Neural progenitor cell (in vitro differentiated cells): ENCODE results near the gene RHOJ. TPM values are rescaled to one million over a fixed set of nuclear protein-coding genes. Genes with fewer than 3 reads are reported as not detected.

ENCODE experiments used
- DNase-seq: peaks from one replicate; pipeline ENCODE4 v3.0.0-alpha.2; 2016; ENCODE audit warnings: low spot score
- H2AFZ ChIP-seq: fragments of 200-600 bp; sonication (generic); replicated peaks from 2 replicates; pipeline ENCODE4 v1.6.1; 2016; ENCODE audit warnings: antibody characterized with exemption
- H3F3A ChIP-seq: fragments of 200-600 bp; sonication (generic); 2 replicates; pipeline ENCODE4 v1.6.1; 2016; ENCODE audit warnings: antibody characterized with exemption, low read depth
- H3K27ac ChIP-seq: fragments of 200-600 bp; sonication (generic); 2 replicates; pipeline ENCODE4 v1.5.1; 2016; ENCODE audit warnings: mild to moderate bottlenecking
- H3K27me3 ChIP-seq: fragments of 200-600 bp; sonication (generic); 2 replicates; pipeline ENCODE4 v1.6.1; 2016; ENCODE audit warnings: mild to moderate bottlenecking, moderate library complexity
- H3K36me3 ChIP-seq: fragments of 200-600 bp; sonication (generic); 2 replicates; pipeline ENCODE4 v1.5.1; 2016
- H3K4me1 ChIP-seq: fragments of 200-600 bp; sonication (generic); 2 replicates; pipeline ENCODE4 v1.6.1; 2016; ENCODE audit warnings: mixed run types
- H3K4me2 ChIP-seq: fragments of 200-600 bp; sonication (generic); 2 replicates; pipeline ENCODE4 v1.6.1; 2016
- H3K4me3 ChIP-seq: fragments of 200-600 bp; sonication (generic); 2 replicates; pipeline ENCODE4 v1.5.1; 2016
- H3K79me2 ChIP-seq: fragments of 200-600 bp; sonication (generic); 2 replicates; pipeline ENCODE4 v1.6.1; 2016; ENCODE audit warnings: low read depth
- H3K9ac ChIP-seq: fragments of 200-600 bp; sonication (generic); 2 replicates; pipeline ENCODE4 v1.6.1; 2016
- H3K9me3 ChIP-seq: fragments of 200-600 bp; sonication (generic); 2 replicates; pipeline ENCODE4 v1.5.1; 2016; ENCODE audit warnings: low read depth
- H4K20me1 ChIP-seq: fragments of 200-600 bp; sonication (generic); 2 replicates; pipeline ENCODE4 v1.6.1; 2016; ENCODE audit warnings: low read depth
- H3K27ac Mint-ChIP-seq: 3 replicates; pipeline ENCODE4 v1.8.0; 2021; ENCODE audit warnings: mixed read lengths
- H3K27me3 Mint-ChIP-seq: 2 replicates; pipeline ENCODE4 v1.8.0; 2022; ENCODE audit warnings: low read depth, mild to moderate bottlenecking, inconsistent platforms, moderate library complexity, mixed read lengths; ENCODE audit not compliant: insufficient read depth
- H3K36me3 Mint-ChIP-seq: 3 replicates; pipeline ENCODE4 v1.8.0; 2021; ENCODE audit warnings: mixed read lengths
- H3K4me1 Mint-ChIP-seq: 3 replicates; pipeline ENCODE4 v1.8.0; 2021; ENCODE audit warnings: mixed read lengths
- H3K4me3 Mint-ChIP-seq: 3 replicates; pipeline ENCODE4 v1.8.0; 2021; ENCODE audit warnings: mild to moderate bottlenecking, moderate library complexity, mixed read lengths
- H3K9me3 Mint-ChIP-seq: 3 replicates; pipeline ENCODE4 v1.8.0; 2020; ENCODE audit warnings: mixed read lengths
- CTCF ChIP-seq: fragments of 200-600 bp; sonication (generic); IDR thresholded peaks from 2 replicates; pipeline ENCODE4 v1.5.1; 2017; ENCODE audit warnings: antibody characterized with exemption, mild to moderate bottlenecking
- EZH2 ChIP-seq: fragments of 200-600 bp; sonication (generic); IDR thresholded peaks from 2 replicates; pipeline ENCODE4 v1.6.1; 2017; ENCODE audit warnings: antibody characterized with exemption, mild to moderate bottlenecking, moderate library complexity
- EZH2phosphoT487 ChIP-seq: fragments of 200-600 bp; sonication (generic); IDR thresholded peaks from 2 replicates; pipeline ENCODE4 v1.6.1; 2017; ENCODE audit warnings: antibody characterized with exemption
- total RNA-seq: library from RNA; depleted of rRNA; stranded (reverse); fragments of >200 nt; gene quantifications from 2 replicates; pipeline ENCODE4 v1.2.3, GENCODE V29; 2015; ENCODE audit warnings: low replicate concordance

Gene RHOJ
- total RNA-seq, 1 donor from 2014 or later: not detected

GRCh38 chr14:63179383-63179782 lies 24.9 kb upstream of the RHOJ start:
- DNase-seq: no peak
- H3K27me3 ChIP-seq: no peaks in the 10 kb centered on the region
- peaks cover 2% of the 10 kb centered on the region for H3K9me3 Mint-ChIP-seq
- no peak overlapping the region for H3K4me3 ChIP-seq
- TF ChIP-seq EZH2: no peak
- no peak for TF ChIP-seq EZH2phosphoT487
- TF ChIP-seq CTCF: no peak
- no peaks in the 10 kb centered on the region for H3F3A ChIP-seq
- no peak overlapping the region for H3K4me2 ChIP-seq
- H3K27ac ChIP-seq: no peak overlapping the region
- H3K9ac ChIP-seq: no peak overlapping the region
- H3K27me3 Mint-ChIP-seq: peaks cover 4% of the 10 kb centered on the region
- H3K9me3 ChIP-seq: no peaks in the 10 kb centered on the region
- H3K4me1 ChIP-seq: no peaks in the 10 kb centered on the region
- H3K4me3 Mint-ChIP-seq: no peak overlapping the region
- H3K4me1 Mint-ChIP-seq: no peaks in the 10 kb centered on the region
- H3K36me3 Mint-ChIP-seq: no peaks in the 10 kb centered on the region
- no peaks in the 10 kb centered on the region for H3K36me3 ChIP-seq
- H4K20me1 ChIP-seq: no peaks in the 10 kb centered on the region
- no peak overlapping the region for H3K27ac Mint-ChIP-seq
- H3K79me2 ChIP-seq: no peaks in the 10 kb centered on the region
- no peak overlapping the region for H2AFZ ChIP-seq

GRCh38 chr14:63180011-63180410 lies 24.2 kb upstream of the RHOJ start:
- no peaks in the 10 kb centered on the region for H4K20me1 ChIP-seq
- H3K27ac Mint-ChIP-seq: no peak overlapping the region
- H3K36me3 Mint-ChIP-seq: no peaks in the 10 kb centered on the region
- H3F3A ChIP-seq: no peaks in the 10 kb centered on the region
- H3K4me1 Mint-ChIP-seq: no peaks in the 10 kb centered on the region
- no peaks in the 10 kb centered on the region for H3K79me2 ChIP-seq
- no peak for TF ChIP-seq EZH2
- no peak for TF ChIP-seq CTCF
- no peak for TF ChIP-seq EZH2phosphoT487
- H3K36me3 ChIP-seq: no peaks in the 10 kb centered on the region
- H3K9me3 ChIP-seq: no peaks in the 10 kb centered on the region
- H3K27me3 Mint-ChIP-seq: peaks cover 4% of the 10 kb centered on the region
- H3K9me3 Mint-ChIP-seq: peaks cover 2% of the 10 kb centered on the region
- no peak for DNase-seq
- H3K4me3 Mint-ChIP-seq: no peak overlapping the region
- no peak overlapping the region for H3K4me2 ChIP-seq
- H2AFZ ChIP-seq: no peak overlapping the region
- no peak overlapping the region for H3K4me3 ChIP-seq
- H3K4me1 ChIP-seq: no peaks in the 10 kb centered on the region
- no peak overlapping the region for H3K27ac ChIP-seq
- H3K9ac ChIP-seq: no peak overlapping the region
- no peaks in the 10 kb centered on the region for H3K27me3 ChIP-seq

- Histone ChIP-seq H3K36me3 (no peaks in the 10 kb centered on the region), H3K79me2 (no peaks in the 10 kb centered on the region), H3K9me3 (no peaks in the 10 kb centered on the region), H3K4me1 (no peaks in the 10 kb centered on the region), H2AFZ (no peak overlapping the region), H3K4me2 (no peak overlapping the region), H3K27me3 (no peaks in the 10 kb centered on the region), H3K27ac (no peak overlapping the region), H3F3A (no peaks in the 10 kb centered on the region), H4K20me1 (no peaks in the 10 kb centered on the region), H3K9ac (no peak overlapping the region), H3K4me3 (no peak overlapping the region)
- no peaks in the 10 kb centered on the region for H3K4me1 Mint-ChIP-seq
- no peak overlapping the region for H3K27ac Mint-ChIP-seq
- H3K9me3 Mint-ChIP-seq: peaks cover 2% of the 10 kb centered on the region
- H3K36me3 Mint-ChIP-seq: no peaks in the 10 kb centered on the region
- TF ChIP-seq EZH2: no peak
- no peak for TF ChIP-seq CTCF
- TF ChIP-seq EZH2phosphoT487: no peak
- no peak overlapping the region for H3K4me3 Mint-ChIP-seq
- DNase-seq: no peak
- peaks cover 2% of the 10 kb centered on the region for H3K27me3 Mint-ChIP-seq
These were observed 21.3 kb upstream of the RHOJ start for GRCh38 chr14:63182968-63183367.

- TF ChIP-seq CTCF (no peak), EZH2phosphoT487 (no peak), EZH2 (no peak)
- Histone ChIP-seq H3K36me3 (no peaks in the 10 kb centered on the region), H3K4me1 (no peaks in the 10 kb centered on the region), H4K20me1 (no peaks in the 10 kb centered on the region), H3K4me3 (no peak overlapping the region), H3K9me3 (no peaks in the 10 kb centered on the region), H3K27ac (no peak overlapping the region), H3F3A (no peaks in the 10 kb centered on the region), H2AFZ (no peak overlapping the region), H3K9ac (no peak overlapping the region), H3K27me3 (no peaks in the 10 kb centered on the region), H3K4me2 (no peak overlapping the region), H3K79me2 (no peaks in the 10 kb centered on the region)
- H3K27ac Mint-ChIP-seq: no peak overlapping the region
- no peak overlapping the region for H3K4me3 Mint-ChIP-seq
- H3K36me3 Mint-ChIP-seq: no peaks in the 10 kb centered on the region
- no peaks in the 10 kb centered on the region for H3K4me1 Mint-ChIP-seq
- H3K9me3 Mint-ChIP-seq: peaks cover 2% of the 10 kb centered on the region
- no peak for DNase-seq
- no peaks in the 10 kb centered on the region for H3K27me3 Mint-ChIP-seq
These were observed 17.8 kb upstream of the RHOJ start for GRCh38 chr14:63186453-63186852.
